Fibroblast of skin of left biceps (primary cell): ENCODE data around the gene NLRP12.
"Not testable (repeated sequence)": the region's sequence is repeated elsewhere in the genome, so short reads cannot be mapped to it uniquely, and the experiment has no call there.

Experiments used
- DNase-seq, 2 experiments: peaks; one replicate each; pipeline ENCODE4 v3.0.0-alpha.2; 2013; ENCODE audit warnings: low read depth in 2 of 2

NLRP12 gene

GRCh38 chr19:53824134-53824611 lies at the start of gene NLRP12:
Gene NLRP12 (minus strand): TSS chr19:53824314. CDS start chr19:53824174, 140 bp downstream.
- DNase-seq, result no peak

GRCh38 chr19:53872762-53873161 lies 48.6 kb upstream of the NLRP12 start:
- DNase-seq, result no peak

GRCh38 chr19:53871454-53871853 lies 47.3 kb upstream of the NLRP12 start:
- no peak for DNase-seq

- no peak for DNase-seq
Observed at GRCh38 chr19:53870485-53870844, 46.4 kb upstream of the NLRP12 start.

- not testable (repeated sequence) for DNase-seq
Observed at GRCh38 chr19:53869805-53870484, 45.8 kb upstream of the NLRP12 start.

- DNase-seq, result peak; percentile 74 to 82
Observed at GRCh38 chr19:53868892-53869804, 45.0 kb upstream of the NLRP12 start.

GRCh38 chr19:53868091-53868891 lies 44.2 kb upstream of the NLRP12 start:
- DNase-seq, result no peak

GRCh38 chr19:53867225-53868090 lies 43.3 kb upstream of the NLRP12 start, which contains the start of gene MYADM:
Gene MYADM (plus strand): TSS chr19:53867883. CDS start chr19:53873530, 5,647 bp downstream.
- DNase-seq, result peak; percentile 97

GRCh38 chr19:53866865-53867224 lies 42.7 kb upstream of the NLRP12 start:
- DNase-seq, result no peak

- DNase-seq, result no peak
Observed at GRCh38 chr19:53865918-53866864, 42.1 kb upstream of the NLRP12 start.

- DNase-seq, result no peak
Observed at GRCh38 chr19:53865523-53865917, 41.4 kb upstream of the NLRP12 start.

- DNase-seq, result no peak
Observed at GRCh38 chr19:53864308-53864836, 40.3 kb upstream of the NLRP12 start.

- DNase-seq, result no peak
Observed at GRCh38 chr19:53853707-53854106, 29.6 kb upstream of the NLRP12 start.

GRCh38 chr19:53849237-53849676 lies 25.1 kb upstream of the NLRP12 start:
- peak; percentile 78 to 81 for DNase-seq

- no peak for DNase-seq
Observed at GRCh38 chr19:53847555-53847954, 23.4 kb upstream of the NLRP12 start.

- DNase-seq, result no peak
Observed at GRCh38 chr19:53844849-53845246, 20.7 kb upstream of the NLRP12 start.

GRCh38 chr19:53840914-53841313 lies 16.8 kb upstream of the NLRP12 start:
- peak; percentile 67 to 71 for DNase-seq

GRCh38 chr19:53840241-53840640 lies 16.1 kb upstream of the NLRP12 start:
- not testable (repeated sequence) for DNase-seq

GRCh38 chr19:53838446-53838845 lies 14.3 kb upstream of the NLRP12 start:
- not testable (repeated sequence) for DNase-seq
